Esophagus muscularis mucosa (tissue), 4 donors: ENCODE measurements around the gene GFPT2. TPM values are rescaled to one million over a fixed set of nuclear protein-coding genes. Genes with fewer than 3 reads are reported as not detected.

Experiments used
- DNase-seq: peaks from one replicate; pipeline ENCODE4 v3.0.0-alpha.2; 2017; ENCODE audit errors: extremely low spot score
- H3K27ac ChIP-seq, 4 donors: fragments of 200-600 bp; sonication (generic); replicated peaks in 1 of 4; 1 replicate in 3 of 4; 2 replicates in 1 of 4; pipeline ENCODE4 v1.5.1; 2016 to 2019; ENCODE audit warnings: mild to moderate bottlenecking in 1 of 4
- H3K27me3 ChIP-seq, 4 donors: fragments of 200-600 bp; sonication (generic); one replicate each; pipeline versions ENCODE4 v1.5.1 to v1.6.0; 2016 to 2019
- H3K36me3 ChIP-seq, 4 donors: fragments of 200-600 bp; sonication (generic); one replicate each; pipeline ENCODE4 v1.5.1; 2016 to 2019
- H3K4me1 ChIP-seq, 4 donors: fragments of 200-600 bp; sonication (generic); one replicate each; pipeline ENCODE4 v1.5.1; 2016 to 2019
- H3K4me3 ChIP-seq, 4 donors: fragments of 200-600 bp; sonication (generic); 1 replicate in 2 of 4; 2 replicates in 2 of 4; pipeline ENCODE4 v1.5.1; 2016 to 2019; ENCODE audit warnings: mild to moderate bottlenecking in 4 of 4, moderate library complexity in 1 of 4
- H3K9me3 ChIP-seq, 4 donors: fragments of 200-600 bp; sonication (generic); 1 replicate in 3 of 4; 2 replicates in 1 of 4; pipeline ENCODE4 v1.5.1; 2016 to 2019
- CTCF ChIP-seq, 3 experiments: fragments of 200-600 bp in 2 of 3; fragments of 450-650 bp in 1 of 3; sonication (generic) in 2 of 3; IDR thresholded peaks; one replicate each; pipeline ENCODE4 v1.5.1; 2017 to 2019; ENCODE audit warnings: antibody characterized with exemption in 3 of 3, mild to moderate bottlenecking in 2 of 3, moderate library complexity in 1 of 3
- EP300 ChIP-seq: sonication (generic); formaldehyde crosslinking; IDR thresholded peaks from one replicate; pipeline ENCODE4 v1.6.1; 2017; ENCODE audit warnings: antibody characterized with exemption
- POLR2A ChIP-seq: fragments of 450-650 bp; IDR thresholded peaks from one replicate; pipeline ENCODE4 v1.6.1; 2017; ENCODE audit warnings: antibody characterized with exemption, moderate library complexity, mild to moderate bottlenecking, low read depth
- POLR2AphosphoS5 ChIP-seq, 2 donors: sonication (generic); formaldehyde crosslinking; IDR thresholded peaks; one replicate each; pipeline ENCODE4 v1.6.1; 2017; ENCODE audit warnings: antibody characterized with exemption in 2 of 2
- WGBS: methylation state at CpG from one replicate; pipeline ENCODE4 v1.1.5; 2018; 5-methylcytosine and 5-hydroxymethylcytosine counted together
- intact Hi-C: fragments of 100-400 bp; cut with DNase I; formaldehyde crosslinking; loops from one replicate; pipeline ENCODE4 v1.15.1; 2023
- total RNA-seq, 4 donors: library from RNA; depleted of rRNA; stranded (reverse); fragments of >200 nt; gene quantifications; one replicate each; pipeline versions ENCODE4 v1.1.0 to v1.2.1, GENCODE V29; 2016

The GFPT2 gene
- total RNA-seq, 4 donors from 2014 or later = 30.1 to 114 (median 33.6) TPM

GRCh38 chr5:180305481-180305880, 47.7 kb downstream of the GFPT2 start:
- no peaks in the 10 kb centered on the region for H3K4me1 ChIP-seq
- H3K27ac ChIP-seq = no peak overlapping the region
- 79% methylated on average over 12 of the region's 12 CpGs for WGBS
- intact Hi-C loops = no loop called here
- no peaks in the 10 kb centered on the region for H3K27me3 ChIP-seq
- H3K36me3 ChIP-seq = peaks cover 0 to 70% (median 26%) of the 10 kb centered on the region in 4 donors
- H3K9me3 ChIP-seq = no peaks in the 10 kb centered on the region
- TF ChIP-seq CTCF (IDR thresholded peaks at IDR 0.05) = no peak
- no peak for TF ChIP-seq EP300
- no peak for TF ChIP-seq POLR2AphosphoS5 (IDR thresholded peaks at IDR 0.05)
- TF ChIP-seq POLR2A = no peak
- no peak for DNase-seq
- H3K4me3 ChIP-seq = no peak overlapping the region

GRCh38 chr5:180304431-180305375, 48.4 kb downstream of the GFPT2 start:
- H3K27ac ChIP-seq = no peak overlapping the region
- WGBS = 80% methylated on average over 12 of the region's 18 CpGs
- H3K4me1 ChIP-seq = no peaks in the 10 kb centered on the region
- no peaks in the 10 kb centered on the region for H3K27me3 ChIP-seq
- intact Hi-C loops = no loop called here
- peaks cover 0 to 71% (median 26%) of the 10 kb centered on the region in 4 donors for H3K36me3 ChIP-seq
- DNase-seq = no peak
- TF ChIP-seq EP300 = no peak
- TF ChIP-seq POLR2AphosphoS5 (IDR thresholded peaks at IDR 0.05) = no peak
- TF ChIP-seq POLR2A = no peak
- no peak for TF ChIP-seq CTCF (IDR thresholded peaks at IDR 0.05)
- no peaks in the 10 kb centered on the region for H3K9me3 ChIP-seq
- H3K4me3 ChIP-seq = no peak overlapping the region

- Histone ChIP-seq H3K27me3 (no peaks in the 10 kb centered on the region), H3K36me3 (peaks cover 0 to 71% (median 26%) of the 10 kb centered on the region in 4 donors), H3K27ac (no peak overlapping the region), H3K4me3 (no peak overlapping the region), H3K9me3 (no peaks in the 10 kb centered on the region), H3K4me1 (no peaks in the 10 kb centered on the region)
- DNase-seq = no peak
- WGBS = 83% methylated on average over 4 of the region's 4 CpGs
- intact Hi-C loops = no loop called here
- no peak for TF ChIP-seq EP300
Measured at GRCh38 chr5:180304016-180304292, 49.2 kb downstream of the GFPT2 start.

- Histone ChIP-seq H3K27me3 (no peaks in the 10 kb centered on the region), H3K36me3 (peaks cover 0 to 71% (median 26%) of the 10 kb centered on the region in 4 donors)
- intact Hi-C loops = no loop called here
Measured at GRCh38 chr5:180303226-180304015, 49.7 kb downstream of the GFPT2 start.

More at GRCh38 chr5:180303226-180304015, 49.7 kb downstream of the GFPT2 start:
- Histone ChIP-seq H3K4me1 (no peaks in the 10 kb centered on the region), H3K4me3 (no peak overlapping the region), H3K9me3 (no peaks in the 10 kb centered on the region), H3K27ac (no peak overlapping the region)
- WGBS = 89% methylated on average over 17 of the region's 17 CpGs
- no peak for TF ChIP-seq EP300
- TF ChIP-seq POLR2AphosphoS5 (IDR thresholded peaks at IDR 0.05) = no peak
- TF ChIP-seq CTCF (IDR thresholded peaks at IDR 0.05) = no peak
- no peak for TF ChIP-seq POLR2A
- no peak for DNase-seq
